Caco-2 (cell line): ENCODE results near the gene EFCAB7. TPM values are rescaled to one million over a fixed set of nuclear protein-coding genes. Genes with fewer than 3 reads are reported as not detected.

Source experiments
- BruUV-seq: library from RNA; stranded (reverse); fragments of 400-500 nt; replicated peaks from 2 replicates; lab custom pipeline; 2021; lab: Mats Ljungman, UMichigan
- CTCF ChIA-PET: fragments of 300-600 bp; sonication (Branson Sonifier 250); formaldehyde crosslinking; loops from one replicate; lab custom pipeline; 2022; ENCODE audit warnings: antibody characterized with exemption; lab: Charles Lee
- POLR2A ChIA-PET: fragments of 300-600 bp; sonication (Branson Sonifier 250); formaldehyde crosslinking; loops from one replicate; lab custom pipeline; 2022; ENCODE audit warnings: antibody characterized with exemption; lab: Charles Lee
- DNase-seq, 2 experiments: peaks; one replicate each; pipeline versions ENCODE4 v3.0.0 to v3.0.0-alpha.2; 2020 to 2022
- H3K27me3 ChIP-seq: replicated peaks from 2 replicates; pipeline ENCODE4 v1.6.0; 2011; ENCODE audit warnings: low read length; ENCODE audit not compliant: control insufficient read depth, insufficient read depth
- H3K36me3 ChIP-seq: 2 replicates; pipeline ENCODE4 v1.5.1; 2011; ENCODE audit warnings: low read length; ENCODE audit not compliant: control insufficient read depth, insufficient read depth
- H3K4me1 ChIP-seq: fragments of 250-450 bp; sonication (Bioruptor Pico); 2 replicates; pipeline ENCODE4 v1.5.1; 2020; ENCODE audit warnings: mild to moderate bottlenecking
- H3K4me3 ChIP-seq: 2 replicates; pipeline ENCODE4 v1.5.1; 2011; ENCODE audit warnings: low read depth, mild to moderate bottlenecking, control low read depth, low read length
- H3K9me3 ChIP-seq: fragments of 250-450 bp; sonication (Bioruptor Pico); 2 replicates; pipeline ENCODE4 v1.5.1; 2020; ENCODE audit warnings: mild to moderate bottlenecking, moderate library complexity
- H3K27ac Mint-ChIP-seq: one replicate; pipeline ENCODE4 v1.8.0; 2022; ENCODE audit warnings: mixed read lengths; ENCODE audit not compliant: unreplicated experiment
- H3K27me3 Mint-ChIP-seq: one replicate; pipeline ENCODE4 v1.8.0; 2022; ENCODE audit warnings: mixed read lengths; ENCODE audit not compliant: insufficient read depth, unreplicated experiment
- H3K36me3 Mint-ChIP-seq: one replicate; pipeline ENCODE4 v1.8.0; 2022; ENCODE audit warnings: mild to moderate bottlenecking, mixed read lengths; ENCODE audit not compliant: insufficient read depth, unreplicated experiment
- H3K4me1 Mint-ChIP-seq: one replicate; pipeline ENCODE4 v1.8.0; 2022; ENCODE audit warnings: low read depth, mixed read lengths; ENCODE audit not compliant: unreplicated experiment
- H3K4me3 Mint-ChIP-seq: one replicate; pipeline ENCODE4 v1.8.0; 2022; ENCODE audit warnings: mild to moderate bottlenecking, moderate library complexity, mixed read lengths; ENCODE audit not compliant: unreplicated experiment
- H3K9me3 Mint-ChIP-seq: one replicate; pipeline ENCODE4 v1.8.0; 2022; ENCODE audit warnings: mixed read lengths; ENCODE audit not compliant: unreplicated experiment
- intact Hi-C: fragments of 100-400 bp; cut with micrococcal nuclease; formaldehyde crosslinking; loops from one replicate; pipeline ENCODE4 v1.10.0; 2022; ENCODE audit not compliant: unreplicated experiment
- total RNA-seq: library from RNA; stranded (reverse); gene quantifications from 2 replicates; pipeline ENCODE4 v1.2.3, GENCODE V29; 2022
- TF ChIP-seq, protein P1 (sequence below), 2 experiments: fragments of 200-600 bp in 1 of 2; IDR thresholded peaks; 1 replicate in 1 of 2; 2 replicates in 1 of 2; pipeline versions ENCODE4 v1.5.1 to v1.8.0; 2011 to 2022; ENCODE audit warnings: antibody characterized with exemption in 1 of 2, control low read depth in 1 of 2, inconsistent platforms in 1 of 2, low read depth in 1 of 2, low read length in 1 of 2, mild to moderate bottlenecking in 1 of 2, moderate library complexity in 1 of 2; ENCODE audit not compliant: insufficient read depth in 1 of 2, severe bottlenecking in 1 of 2, unreplicated experiment in 1 of 2

The EFCAB7 gene
- total RNA-seq, 1 experiment from 2014 or later: 3.2 TPM

DNA sequence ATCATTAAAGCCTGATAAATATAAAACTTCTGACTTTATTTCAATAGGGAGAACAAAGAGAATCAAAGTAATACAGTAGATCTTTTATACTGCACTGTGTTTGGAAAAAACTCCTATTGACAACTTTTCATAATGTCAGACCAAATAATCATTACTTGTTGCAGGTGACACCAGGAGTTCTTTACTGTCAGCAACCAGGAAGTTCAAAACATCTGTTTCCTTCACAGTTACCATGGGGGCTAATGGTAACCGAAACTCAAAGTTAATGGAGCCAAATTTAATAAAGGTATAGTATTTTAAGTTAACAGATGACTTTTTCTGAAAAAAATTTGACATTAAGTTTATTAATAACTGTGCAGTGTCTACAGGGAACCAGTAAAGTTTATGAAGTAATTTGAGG is 10.6 kb downstream of the EFCAB7 start:
- H3K27me3 Mint-ChIP-seq: no peaks in the 10 kb centered on the region
- intact Hi-C loops: loop anchor here (10.0 kb wide), 1 partner anchor 209 kb away; the partner anchor contains the start of gene FOXD3
- ChIA-PET CTCF (no interaction called here), POLR2A (no interaction called here)
- Histone ChIP-seq H3K27me3 (no peaks in the 10 kb centered on the region), H3K9me3 (no peaks in the 10 kb centered on the region), H3K4me1 (no peaks in the 10 kb centered on the region), H3K4me3 (no peak overlapping the region), H3K36me3 (no peaks in the 10 kb centered on the region)
- H3K4me1 Mint-ChIP-seq: no peaks in the 10 kb centered on the region
- no peak for DNase-seq
- no peak overlapping the region for H3K27ac Mint-ChIP-seq
- TF ChIP-seq, protein P1, sequence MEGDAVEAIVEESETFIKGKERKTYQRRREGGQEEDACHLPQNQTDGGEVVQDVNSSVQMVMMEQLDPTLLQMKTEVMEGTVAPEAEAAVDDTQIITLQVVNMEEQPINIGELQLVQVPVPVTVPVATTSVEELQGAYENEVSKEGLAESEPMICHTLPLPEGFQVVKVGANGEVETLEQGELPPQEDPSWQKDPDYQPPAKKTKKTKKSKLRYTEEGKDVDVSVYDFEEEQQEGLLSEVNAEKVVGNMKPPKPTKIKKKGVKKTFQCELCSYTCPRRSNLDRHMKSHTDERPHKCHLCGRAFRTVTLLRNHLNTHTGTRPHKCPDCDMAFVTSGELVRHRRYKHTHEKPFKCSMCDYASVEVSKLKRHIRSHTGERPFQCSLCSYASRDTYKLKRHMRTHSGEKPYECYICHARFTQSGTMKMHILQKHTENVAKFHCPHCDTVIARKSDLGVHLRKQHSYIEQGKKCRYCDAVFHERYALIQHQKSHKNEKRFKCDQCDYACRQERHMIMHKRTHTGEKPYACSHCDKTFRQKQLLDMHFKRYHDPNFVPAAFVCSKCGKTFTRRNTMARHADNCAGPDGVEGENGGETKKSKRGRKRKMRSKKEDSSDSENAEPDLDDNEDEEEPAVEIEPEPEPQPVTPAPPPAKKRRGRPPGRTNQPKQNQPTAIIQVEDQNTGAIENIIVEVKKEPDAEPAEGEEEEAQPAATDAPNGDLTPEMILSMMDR (IDR thresholded peaks at IDR 0.05; ENCODE audit: insufficient read depth in 1 of 2, low read depth in 1 of 2, low read length in 1 of 2, severe bottlenecking in 1 of 2, unreplicated experiment in 1 of 2): no peak
- no peaks in the 10 kb centered on the region for H3K9me3 Mint-ChIP-seq
- H3K4me3 Mint-ChIP-seq: no peak overlapping the region
- BruUV-seq: no TSS peak
- no peaks in the 10 kb centered on the region for H3K36me3 Mint-ChIP-seq

DNA sequence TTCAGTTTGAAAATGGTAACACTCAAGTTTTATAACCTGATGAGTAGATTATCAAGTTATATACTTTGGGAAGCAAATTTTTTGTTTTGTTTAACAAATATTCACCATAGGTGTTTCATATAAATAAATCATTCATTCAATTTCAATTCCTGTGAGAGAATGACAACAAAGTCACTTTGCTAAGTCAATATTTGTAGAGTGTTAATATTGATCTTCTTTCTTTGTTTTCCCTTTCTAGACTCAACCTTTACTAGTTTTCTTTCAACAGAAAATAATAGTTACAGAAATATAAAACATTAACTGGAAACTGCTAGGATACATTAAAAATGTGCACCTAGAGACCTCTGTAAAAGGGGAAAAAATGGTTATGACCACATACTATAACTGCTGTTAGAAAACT is 11.1 kb downstream of the EFCAB7 start:
- Mint-ChIP-seq H3K9me3 (no peaks in the 10 kb centered on the region), H3K4me3 (no peak overlapping the region), H3K4me1 (no peaks in the 10 kb centered on the region), H3K27ac (no peak overlapping the region), H3K27me3 (no peaks in the 10 kb centered on the region), H3K36me3 (no peaks in the 10 kb centered on the region)
- no peak for DNase-seq
- ChIA-PET POLR2A (no interaction called here), CTCF (no interaction called here)
- intact Hi-C loops: loop anchor here (10.0 kb wide), 1 partner anchor 210 kb away; the partner anchor contains the start of gene FOXD3
- TF ChIP-seq, protein P1 (IDR thresholded peaks at IDR 0.05; ENCODE audit: insufficient read depth in 1 of 2, low read depth in 1 of 2, low read length in 1 of 2, severe bottlenecking in 1 of 2, unreplicated experiment in 1 of 2): no peak
- Histone ChIP-seq H3K36me3 (no peaks in the 10 kb centered on the region), H3K27me3 (no peaks in the 10 kb centered on the region), H3K9me3 (no peaks in the 10 kb centered on the region), H3K4me1 (no peaks in the 10 kb centered on the region), H3K4me3 (no peak overlapping the region)
- no TSS peak for BruUV-seq

DNA sequence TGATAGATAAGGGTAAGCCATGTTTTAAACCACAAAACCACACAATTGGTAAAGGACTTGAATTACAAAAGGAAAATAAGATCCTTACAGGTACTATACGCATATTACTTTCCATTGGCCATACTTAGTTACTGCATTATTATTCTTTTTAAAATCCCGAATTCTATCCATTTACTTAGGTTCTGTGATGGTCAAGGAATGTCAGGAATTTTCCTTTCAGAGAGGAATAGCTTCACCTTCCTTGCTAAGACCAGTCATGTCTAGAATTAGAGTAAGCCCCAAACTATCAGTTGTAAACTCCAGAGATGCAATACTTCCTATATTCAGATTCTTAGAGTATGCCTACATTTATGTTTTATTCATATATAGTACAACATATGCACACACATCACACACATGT is 13.7 kb downstream of the EFCAB7 start:
- no peaks in the 10 kb centered on the region for H3K9me3 ChIP-seq
- H3K36me3 Mint-ChIP-seq: no peaks in the 10 kb centered on the region
- H3K27me3 Mint-ChIP-seq: no peaks in the 10 kb centered on the region
- DNase-seq: no peak
- intact Hi-C loops: loop anchor here (10.0 kb wide), 1 partner anchor 212 kb away; the partner anchor contains the start of gene FOXD3
- no peaks in the 10 kb centered on the region for H3K9me3 Mint-ChIP-seq
- no peaks in the 10 kb centered on the region for H3K27me3 ChIP-seq
- no peaks in the 10 kb centered on the region for H3K4me1 Mint-ChIP-seq
- BruUV-seq: no TSS peak
- H3K27ac Mint-ChIP-seq: no peak overlapping the region
- TF ChIP-seq, protein P1 (IDR thresholded peaks at IDR 0.05; ENCODE audit: insufficient read depth in 1 of 2, low read depth in 1 of 2, low read length in 1 of 2, severe bottlenecking in 1 of 2, unreplicated experiment in 1 of 2): no peak
- no peaks in the 10 kb centered on the region for H3K4me1 ChIP-seq
- CTCF ChIA-PET: interaction anchor here (1.5 kb wide), 1 partner anchor 20 kb away, joined by 4 read pairs; no protein-coding TSS in a partner anchor
- POLR2A ChIA-PET: no interaction called here
- H3K36me3 ChIP-seq: no peaks in the 10 kb centered on the region
- H3K4me3 Mint-ChIP-seq: no peak overlapping the region
- no peak overlapping the region for H3K4me3 ChIP-seq
